IPS-NIHi7 (cell line): ENCODE data around the gene CAMTA1.

Source experiments
- DNase-seq: peaks from one replicate; pipeline ENCODE4 v3.0.0; 2012; ENCODE audit warnings: mixed read lengths; ENCODE audit errors: extremely low spot score

The CAMTA1 gene

GRCh38 chr1:7039590-7040220 is 254.5 kb downstream of the CAMTA1 start:
- no peak for DNase-seq

GRCh38 chr1:7040969-7041695 is 255.9 kb downstream of the CAMTA1 start:
- no peak for DNase-seq

GRCh38 chr1:7042322-7043190 is 257.3 kb downstream of the CAMTA1 start:
- peak; percentile 73 for DNase-seq

- no peak for DNase-seq
Measured at GRCh38 chr1:7043191-7043549, 257.9 kb downstream of the CAMTA1 start.

GRCh38 chr1:7043719-7044535 is 258.7 kb downstream of the CAMTA1 start:
- peak; percentile 36 for DNase-seq

GRCh38 chr1:7045897-7046296 is 260.6 kb downstream of the CAMTA1 start:
- DNase-seq, result no peak

- peak; percentile 80 for DNase-seq
Measured at GRCh38 chr1:7046314-7046713, 261.1 kb downstream of the CAMTA1 start.

- DNase-seq, result no peak
Measured at GRCh38 chr1:7046891-7047290, 261.6 kb downstream of the CAMTA1 start.

GRCh38 chr1:7047866-7048265 is 262.6 kb downstream of the CAMTA1 start:
- DNase-seq, result no peak

GRCh38 chr1:7048395-7048794 is 263.1 kb downstream of the CAMTA1 start:
- DNase-seq, result no peak

GRCh38 chr1:7049913-7050625 is 264.8 kb downstream of the CAMTA1 start:
- DNase-seq, result no peak

- DNase-seq, result no peak
Measured at GRCh38 chr1:7050751-7051665, 265.8 kb downstream of the CAMTA1 start.

- no peak for DNase-seq
Measured at GRCh38 chr1:7052701-7053100, 267.4 kb downstream of the CAMTA1 start.

GRCh38 chr1:7060745-7061144 is 275.5 kb downstream of the CAMTA1 start:
- DNase-seq, result no peak

- DNase-seq, result no peak
Measured at GRCh38 chr1:7062346-7063061, 277.2 kb downstream of the CAMTA1 start.

GRCh38 chr1:7063981-7064380 is 278.7 kb downstream of the CAMTA1 start:
- no peak for DNase-seq

- DNase-seq, result no peak
Measured at GRCh38 chr1:7068552-7068951, 283.3 kb downstream of the CAMTA1 start.

GRCh38 chr1:7069931-7070330 is 284.7 kb downstream of the CAMTA1 start:
- DNase-seq, result peak; percentile 74

GRCh38 chr1:7070389-7071029 is 285.3 kb downstream of the CAMTA1 start:
- DNase-seq, result peak; percentile 90
